IMR-90 (cell line): ENCODE data around the gene SLC35D1. TPM values are rescaled to one million over a fixed set of nuclear protein-coding genes. Genes with fewer than 3 reads are reported as not detected.

Source experiments
- ATAC-seq: fragments of 200-7000 bp; cut with Tn5 transposase; 2 replicates; pipeline ENCODE4 v1.9.1; 2020; ENCODE audit warnings: low read depth, mild to moderate bottlenecking, moderate library complexity
- BruUV-seq: library from RNA; stranded (reverse); fragments of 400-500 nt; replicated peaks from 2 replicates; lab custom pipeline; 2021; lab: Mats Ljungman, UMichigan
- CTCF ChIA-PET: fragments of 300-600 bp; formaldehyde crosslinking; extraction: SDS; loops from one replicate; lab custom pipeline; 2021; ENCODE audit warnings: antibody characterized with exemption; lab: Yijun Ruan, JAX
- POLR2A ChIA-PET: fragments of 300-600 bp; sonication (Branson Sonifier 250); formaldehyde crosslinking; loops from one replicate; lab custom pipeline; 2022; ENCODE audit warnings: antibody characterized with exemption; ENCODE audit not compliant: unreplicated experiment; lab: Charles Lee
- DNase-seq: peaks from one replicate; pipeline ENCODE4 v3.0.0; 2013
- H2AFZ ChIP-seq: replicated peaks from 2 replicates; pipeline ENCODE3; 2013; ENCODE audit warnings: low read length, mild to moderate bottlenecking; ENCODE audit not compliant: poor library complexity
- H2AK5ac ChIP-seq: 2 replicates; pipeline ENCODE4 v1.6.1; 2013; ENCODE audit warnings: low read depth, low read length, inconsistent platforms
- H2AK9ac ChIP-seq: replicated peaks from 2 replicates; pipeline ENCODE3; 2013; ENCODE audit warnings: mild to moderate bottlenecking, low read depth, low read length, moderate library complexity; ENCODE audit not compliant: poor library complexity
- H2BK120ac ChIP-seq: 2 replicates; pipeline ENCODE4 v1.6.1; 2013; ENCODE audit warnings: low read depth, low read length, inconsistent platforms
- H2BK15ac ChIP-seq: 3 replicates; pipeline ENCODE4 v1.6.1; 2013; ENCODE audit warnings: low read depth, low read length, inconsistent platforms
- H2BK20ac ChIP-seq: 2 replicates; pipeline ENCODE4 v1.6.1; 2013; ENCODE audit warnings: low read depth, mild to moderate bottlenecking, inconsistent platforms, low read length, moderate library complexity
- H2BK5ac ChIP-seq: 2 replicates; pipeline ENCODE4 v1.6.1; 2013; ENCODE audit warnings: mild to moderate bottlenecking, low read depth, low read length, inconsistent platforms; ENCODE audit not compliant: poor library complexity, severe bottlenecking
- H3K14ac ChIP-seq: replicated peaks from 2 replicates; pipeline ENCODE4 v1.6.1; 2013; ENCODE audit warnings: low read depth, low read length, inconsistent platforms
- H3K18ac ChIP-seq: 2 replicates; pipeline ENCODE4 v1.6.1; 2013; ENCODE audit warnings: low read depth, low read length, control low read depth
- H3K23ac ChIP-seq: 2 replicates; pipeline ENCODE4 v1.6.1; 2013; ENCODE audit warnings: low read depth, low read length, inconsistent platforms
- H3K27ac ChIP-seq: 2 replicates; pipeline ENCODE4 v1.5.1; 2013; ENCODE audit warnings: mild to moderate bottlenecking, control low read depth, low read length; ENCODE audit not compliant: insufficient read depth
- H3K27me3 ChIP-seq: 2 replicates; pipeline ENCODE4 v1.6.1; 2013; ENCODE audit warnings: low read length; ENCODE audit not compliant: control insufficient read depth, insufficient read depth
- H3K36me3 ChIP-seq: 2 replicates; pipeline ENCODE4 v1.6.1; 2013; ENCODE audit warnings: low read length, mixed read lengths; ENCODE audit not compliant: control insufficient read depth, insufficient read depth
- H3K4ac ChIP-seq: 2 replicates; pipeline ENCODE4 v1.6.1; 2013; ENCODE audit warnings: low read depth, low read length, inconsistent platforms
- H3K4me1 ChIP-seq: 2 replicates; pipeline ENCODE4 v1.6.1; 2013; ENCODE audit warnings: low read length, mixed read lengths; ENCODE audit not compliant: control insufficient read depth, insufficient read depth
- H3K4me2 ChIP-seq: 2 replicates; pipeline ENCODE4 v1.6.1; 2013; ENCODE audit warnings: low read depth, mild to moderate bottlenecking, control low read depth, low read length, moderate library complexity
- H3K4me3 ChIP-seq: 2 replicates; pipeline ENCODE4 v1.5.1; 2013; ENCODE audit warnings: low read depth, mild to moderate bottlenecking, control low read depth, low read length, moderate library complexity; ENCODE audit not compliant: insufficient read depth
- H3K56ac ChIP-seq: 2 replicates; pipeline ENCODE4 v1.6.1; 2013; ENCODE audit warnings: low read length, inconsistent platforms; ENCODE audit not compliant: insufficient read depth; ENCODE audit errors: extremely low read depth
- H3K79me1 ChIP-seq, 2 experiments: 2 replicates each; pipeline ENCODE4 v1.6.1; 2013; ENCODE audit warnings: low read length in 2 of 2, inconsistent platforms in 1 of 2, low read depth in 1 of 2
- H3K9ac ChIP-seq: 2 replicates; pipeline ENCODE4 v1.6.1; 2013; ENCODE audit warnings: low read depth, low read length, control low read depth
- H3K9me1 ChIP-seq: 2 replicates; pipeline ENCODE4 v1.6.1; 2013; ENCODE audit warnings: low read length, inconsistent platforms; ENCODE audit not compliant: insufficient read depth
- H3K9me3 ChIP-seq: 2 replicates; pipeline ENCODE4 v1.6.1; 2013; ENCODE audit warnings: low read length; ENCODE audit not compliant: control insufficient read depth, insufficient read depth
- H4K20me1 ChIP-seq: 2 replicates; pipeline ENCODE4 v1.6.1; 2013; ENCODE audit warnings: low read length, inconsistent platforms; ENCODE audit not compliant: insufficient read depth
- H4K5ac ChIP-seq: 2 replicates; pipeline ENCODE4 v1.6.1; 2013; ENCODE audit warnings: mild to moderate bottlenecking, low read depth, low read length, control low read depth
- H4K8ac ChIP-seq, 2 experiments: 2 replicates each; pipeline ENCODE4 v1.6.1; 2013; ENCODE audit warnings: low read depth in 2 of 2, low read length in 2 of 2, control low read depth in 1 of 2, inconsistent platforms in 1 of 2
- H4K91ac ChIP-seq: 2 replicates; pipeline ENCODE4 v1.6.1; 2013; ENCODE audit warnings: low read depth, low read length, inconsistent platforms; ENCODE audit not compliant: insufficient read depth
- BHLHE40 ChIP-seq: fragments of 150-350 bp; IDR thresholded peaks from 2 replicates; pipeline ENCODE4 v1.6.1; 2016; ENCODE audit warnings: mild to moderate bottlenecking, low read depth, low read length
- CEBPB ChIP-seq: IDR thresholded peaks from 2 replicates; pipeline ENCODE4 v1.6.1; 2012; ENCODE audit warnings: low read depth, low read length, improper control_type of control experiment
- CHD1 ChIP-seq: IDR thresholded peaks from 2 replicates; pipeline ENCODE4 v1.6.1; 2012; ENCODE audit warnings: low read depth, low read length, improper control_type of control experiment
- CTCF ChIP-seq: conservative IDR thresholded peaks from 2 replicates; pipeline ENCODE4 v1.5.1; 2012; ENCODE audit warnings: mild to moderate bottlenecking, low read depth, low read length, improper control_type of control experiment
- ELK1 ChIP-seq: fragments of 150-350 bp; IDR thresholded peaks from 2 replicates; pipeline ENCODE4 v1.6.1; 2016; ENCODE audit warnings: low read depth, mild to moderate bottlenecking, low read length, moderate library complexity, borderline replicate concordance
- FOS ChIP-seq: fragments of 150-350 bp; IDR thresholded peaks from 2 replicates; pipeline ENCODE4 v1.6.1; 2016; ENCODE audit warnings: low read depth, low read length
- MAFK ChIP-seq: IDR thresholded peaks from 2 replicates; pipeline ENCODE4 v1.6.1; 2012; ENCODE audit warnings: low read depth, low read length, improper control_type of control experiment
- MAZ ChIP-seq: IDR thresholded peaks from 2 replicates; pipeline ENCODE4 v1.6.1; 2012; ENCODE audit warnings: low read depth, mild to moderate bottlenecking, low read length, improper control_type of control experiment, moderate library complexity, borderline replicate concordance
- MXI1 ChIP-seq: IDR thresholded peaks from 2 replicates; pipeline ENCODE4 v1.6.1; 2012; ENCODE audit warnings: low read depth, mild to moderate bottlenecking, low read length, moderate library complexity, borderline replicate concordance
- NFE2L2 ChIP-seq: fragments of 150-350 bp; IDR thresholded peaks from 2 replicates; pipeline ENCODE4 v1.6.1; 2016; ENCODE audit warnings: low read depth, mild to moderate bottlenecking, low read length
- POLR2A ChIP-seq: IDR thresholded peaks from 2 replicates; pipeline ENCODE4 v1.6.1; 2012; ENCODE audit warnings: mild to moderate bottlenecking, low read depth, low read length
- RAD21 ChIP-seq: IDR thresholded peaks from 2 replicates; pipeline ENCODE4 v1.6.1; 2012; ENCODE audit warnings: low read length, improper control_type of control experiment
- RCOR1 ChIP-seq: IDR thresholded peaks from 2 replicates; pipeline ENCODE4 v1.6.1; 2012; ENCODE audit warnings: mild to moderate bottlenecking, low read length, improper control_type of control experiment; ENCODE audit not compliant: insufficient replicate concordance
- RFX5 ChIP-seq: IDR thresholded peaks from 2 replicates; pipeline ENCODE4 v1.8.0; 2012; ENCODE audit warnings: low read depth, mild to moderate bottlenecking, low read length, moderate library complexity
- SMC3 ChIP-seq: fragments of 150-350 bp; IDR thresholded peaks from 2 replicates; pipeline ENCODE4 v1.6.1; 2016; ENCODE audit warnings: low read depth, mild to moderate bottlenecking, antibody characterized with exemption, low read length, moderate library complexity
- dilution Hi-C: fragments of 300-500 bp; cut with HindIII; formaldehyde crosslinking; loops from one replicate; pipeline ENCODE4 v1.14.3; 2018; ENCODE audit warnings: low sequenced_read_pairs; ENCODE audit not compliant: unreplicated experiment
- in situ Hi-C: fragments of 300-500 bp; cut with MboI; formaldehyde crosslinking; loops from 3 replicates; pipeline ENCODE4 v1.14.3; 2019; ENCODE audit warnings: low sequenced_read_pairs, inconsistent platforms, mixed read lengths
- intact Hi-C: fragments of 100-400 bp; cut with micrococcal nuclease; formaldehyde crosslinking; loops from 2 replicates; pipeline ENCODE4 v1.10.0; 2022
- polyA plus RNA-seq, 3 experiments: library from polyadenylated mRNA; depleted of rRNA; stranded (reverse); fragments of >200 nt; gene quantifications; 2 replicates each; pipeline ENCODE4 v1.2.3, GENCODE V29; 2012; ENCODE audit warnings: low replicate concordance in 1 of 3
- total RNA-seq: library from RNA; depleted of rRNA; stranded (reverse); fragments of >200 nt; gene quantifications from 2 replicates; pipeline ENCODE4 v1.2.3, GENCODE V29; 2012

The SLC35D1 gene
- total and polyA plus RNA-seq, 2 of the 4 experiments (the other 2 are of a cell fraction), result 7.2 to 16.3 TPM

- intact Hi-C loops (no loop called here), dilution Hi-C loops (no loop called here), in situ Hi-C loops (no loop called here)
- DNase-seq (no peak), ATAC-seq (no peak)
- no peak overlapping the region for H3K27ac ChIP-seq
- H2BK120ac ChIP-seq, result no peak overlapping the region
- no peak overlapping the region for H3K23ac ChIP-seq
- no peak overlapping the region for H4K8ac ChIP-seq
- H3K9me3 ChIP-seq, result no peaks in the 10 kb centered on the region
- H3K56ac ChIP-seq, result no peak overlapping the region
- H3K9me1 ChIP-seq, result no peaks in the 10 kb centered on the region
- POLR2A ChIA-PET, result no interaction called here
- H3K4me3 ChIP-seq, result no peak overlapping the region
- H3K14ac ChIP-seq, result no peak overlapping the region
- BruUV-seq, result no TSS peak
- TF ChIP-seq ELK1 (no peak), MXI1 (no peak), RFX5 (no peak), CEBPB (no peak), RAD21 (no peak), SMC3 (no peak), BHLHE40 (no peak), NFE2L2 (no peak), FOS (no peak), MAFK (no peak), POLR2A (no peak), MAZ (no peak), RCOR1 (no peak), CTCF (no peak), CHD1 (no peak)
- H2BK15ac ChIP-seq, result no peak overlapping the region
- no peaks in the 10 kb centered on the region for H3K27me3 ChIP-seq
- no peak overlapping the region for H3K4ac ChIP-seq
- H2AK5ac ChIP-seq, result no peak overlapping the region
- H4K5ac ChIP-seq, result no peak overlapping the region
- H2AFZ ChIP-seq, result no peak overlapping the region
- H3K4me1 ChIP-seq, result no peaks in the 10 kb centered on the region
- CTCF ChIA-PET, result interaction anchor here (0.7 to 1.3 kb wide), 2 partner anchors 32 to 171 kb away, joined by 3 to 4 read pairs; no protein-coding TSS in a partner anchor
- no peaks in the 10 kb centered on the region; the same call in 1 of the 2 replicates for H4K20me1 ChIP-seq
- H3K4me2 ChIP-seq, result no peak overlapping the region
- H4K91ac ChIP-seq, result no peak overlapping the region
- peaks cover 0 to 14% of the 10 kb centered on the region in 2 experiments; a peak in 3 of 4 replicates for H3K79me1 ChIP-seq
- H3K18ac ChIP-seq, result no peak overlapping the region
- no peak overlapping the region for H2BK20ac ChIP-seq
- H3K36me3 ChIP-seq, result peaks cover 14% of the 10 kb centered on the region
- H3K9ac ChIP-seq, result no peak overlapping the region
- no peak overlapping the region for H2AK9ac ChIP-seq
- H2BK5ac ChIP-seq, result no peak overlapping the region
Observed at GRCh38 chr1:66978201-66978600, 75.7 kb downstream of the SLC35D1 start.
